ENCODE results near the gene SCN7A.
"Not testable (repeated sequence)": the region's sequence is repeated elsewhere in the genome, so short reads cannot be mapped to it uniquely, and the experiment has no call there.

The SCN7A gene

DNA sequence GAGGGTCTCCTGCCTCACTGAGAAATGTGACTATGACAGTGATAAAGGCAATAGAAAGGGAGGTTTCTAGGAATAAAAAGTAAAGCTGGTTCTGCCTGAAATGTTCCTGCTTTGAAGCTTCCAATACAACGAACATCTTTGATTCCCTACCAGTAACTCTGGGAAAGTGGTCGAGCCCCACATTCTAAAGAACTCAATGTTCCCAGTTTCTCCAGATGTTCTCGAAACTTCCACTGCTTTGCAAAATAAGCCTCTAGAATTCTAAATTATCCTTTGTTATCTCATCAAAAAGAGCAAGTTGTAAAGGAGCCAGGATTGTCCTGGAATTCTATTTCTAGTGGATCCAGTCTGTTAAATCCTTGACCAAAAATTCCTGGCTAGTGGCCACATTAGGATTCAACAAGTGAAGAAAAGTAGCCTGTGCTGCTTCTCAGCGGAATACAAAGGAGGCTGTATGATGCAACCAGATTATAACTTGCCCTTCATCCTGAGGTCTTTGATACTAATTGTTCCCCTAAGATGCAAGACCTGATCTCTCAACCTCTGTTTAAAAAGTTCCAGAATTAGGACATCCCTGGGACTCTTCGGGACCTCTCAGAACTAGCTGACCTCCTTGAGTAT, 8.4 kb downstream of the SCN7A start:
- H3K36me3 Mint-ChIP-seq (ENCODE audit: insufficient read depth), result no peaks in the 10 kb centered on the region
- no peak for DNase-seq
- ATAC-seq (replicated peaks), result no peak
- no peaks in the 10 kb centered on the region for H3K27me3 Mint-ChIP-seq
- peaks cover 4 to 7% of the 10 kb centered on the region in 2 donors for H3K9me3 Mint-ChIP-seq
- no peak overlapping the region for H3K4me3 Mint-ChIP-seq
- no peak overlapping the region for H3K27ac Mint-ChIP-seq
- H3K4me1 Mint-ChIP-seq (ENCODE audit: low read depth in 2 of 2), result no peaks in the 10 kb centered on the region

GRCh38 chr2:166472332-166472731, 21.7 kb downstream of the SCN7A start:
- Mint-ChIP-seq H3K36me3 (ENCODE audit: insufficient read depth) (no peaks in the 10 kb centered on the region), H3K27me3 (no peaks in the 10 kb centered on the region), H3K4me1 (ENCODE audit: low read depth in 2 of 2) (no peaks in the 10 kb centered on the region), H3K4me3 (no peak overlapping the region), H3K9me3 (peaks cover 2 to 8% of the 10 kb centered on the region in 2 donors), H3K27ac (no peak overlapping the region)
- DNase-seq (no peak), ATAC-seq (replicated peaks) (no peak)

DNA sequence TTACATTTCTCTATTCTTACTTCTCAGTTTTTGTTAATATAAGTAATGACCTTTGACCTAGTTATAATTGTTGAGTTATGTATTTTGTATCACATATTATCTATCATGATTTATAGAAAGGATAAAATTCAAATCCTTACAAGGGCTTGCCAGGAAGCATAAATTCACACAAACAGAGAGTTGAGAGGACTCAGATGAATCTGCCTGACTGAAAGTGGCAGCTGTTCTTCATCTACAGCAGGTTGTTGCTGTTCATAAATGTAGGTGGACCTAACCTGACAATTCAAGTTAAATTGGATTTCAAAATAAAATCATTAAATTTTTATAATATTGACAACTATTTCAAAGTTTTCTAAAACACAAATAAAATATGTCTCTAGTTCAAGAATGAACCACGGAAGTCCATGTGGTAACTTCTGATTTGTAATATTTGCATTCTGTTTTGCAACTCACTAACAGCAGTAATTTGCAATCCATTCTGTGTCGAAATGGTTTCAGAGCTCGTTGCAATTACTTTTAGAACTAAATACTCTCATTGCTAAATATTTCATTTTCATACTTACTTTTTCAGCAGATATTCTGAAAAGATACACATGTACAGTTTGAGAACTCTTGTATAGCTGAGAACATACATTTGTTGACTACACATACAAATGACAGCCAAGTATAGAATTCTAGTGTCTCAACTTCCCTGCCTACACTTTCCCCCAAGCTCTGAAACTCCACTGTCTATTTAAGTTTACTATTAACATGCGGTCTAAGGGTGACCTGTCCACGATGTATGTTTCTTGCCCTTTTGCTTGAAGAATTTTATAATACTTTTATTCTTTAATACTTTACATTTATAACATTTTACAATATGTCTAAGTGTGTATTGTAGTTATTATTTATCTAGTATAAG, 25.7 kb downstream of the SCN7A start:
- H3K9me3 Mint-ChIP-seq, result peaks cover 0 to 2% of the 10 kb centered on the region in 2 donors
- DNase-seq (no peak), ATAC-seq (replicated peaks) (no peak)
- H3K36me3 Mint-ChIP-seq (ENCODE audit: insufficient read depth), result no peaks in the 10 kb centered on the region
- no peak overlapping the region for H3K27ac Mint-ChIP-seq
- H3K27me3 Mint-ChIP-seq, result no peaks in the 10 kb centered on the region
- H3K4me3 Mint-ChIP-seq, result no peak overlapping the region
- H3K4me1 Mint-ChIP-seq (ENCODE audit: low read depth in 2 of 2), result no peaks in the 10 kb centered on the region

GRCh38 chr2:166464187-166464586, 29.9 kb downstream of the SCN7A start:
- ATAC-seq (replicated peaks) (no peak), DNase-seq (no peak)
- no peak overlapping the region for H3K27ac Mint-ChIP-seq
- no peaks in the 10 kb centered on the region for H3K36me3 Mint-ChIP-seq (ENCODE audit: insufficient read depth)
- H3K4me3 Mint-ChIP-seq, result no peak overlapping the region
- H3K27me3 Mint-ChIP-seq, result no peaks in the 10 kb centered on the region
- no peaks in the 10 kb centered on the region for H3K4me1 Mint-ChIP-seq (ENCODE audit: low read depth in 2 of 2)
- H3K9me3 Mint-ChIP-seq, result peaks cover 1 to 14% of the 10 kb centered on the region in 2 donors

DNA sequence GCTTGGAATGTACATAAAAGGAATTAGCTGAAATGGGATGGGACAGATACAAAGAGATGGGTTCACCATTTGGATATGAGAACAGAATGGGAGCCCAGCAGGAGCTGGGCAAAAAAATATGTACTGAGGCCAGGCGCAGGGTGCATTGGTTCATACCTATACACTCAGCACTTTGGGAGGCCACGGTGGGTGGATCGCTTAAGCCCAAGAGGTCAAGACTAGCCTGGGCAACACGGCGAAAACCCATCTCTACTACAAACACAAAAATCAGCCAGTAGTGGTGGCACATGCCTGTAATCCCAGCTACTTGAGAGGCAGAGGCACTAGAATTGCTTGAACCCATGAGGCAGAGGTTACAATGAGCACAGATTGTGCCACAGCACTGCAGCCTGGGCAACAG, 30.4 kb downstream of the SCN7A start:
- no peaks in the 10 kb centered on the region for H3K36me3 Mint-ChIP-seq (ENCODE audit: insufficient read depth)
- H3K9me3 Mint-ChIP-seq, result peaks cover 1 to 14% of the 10 kb centered on the region in 2 donors
- H3K4me1 Mint-ChIP-seq (ENCODE audit: low read depth in 2 of 2), result no peaks in the 10 kb centered on the region
- H3K27me3 Mint-ChIP-seq, result no peaks in the 10 kb centered on the region
- no peak overlapping the region for H3K4me3 Mint-ChIP-seq
- H3K27ac Mint-ChIP-seq, result no peak overlapping the region
- ATAC-seq (replicated peaks), result no peak
- no peak for DNase-seq

DNA sequence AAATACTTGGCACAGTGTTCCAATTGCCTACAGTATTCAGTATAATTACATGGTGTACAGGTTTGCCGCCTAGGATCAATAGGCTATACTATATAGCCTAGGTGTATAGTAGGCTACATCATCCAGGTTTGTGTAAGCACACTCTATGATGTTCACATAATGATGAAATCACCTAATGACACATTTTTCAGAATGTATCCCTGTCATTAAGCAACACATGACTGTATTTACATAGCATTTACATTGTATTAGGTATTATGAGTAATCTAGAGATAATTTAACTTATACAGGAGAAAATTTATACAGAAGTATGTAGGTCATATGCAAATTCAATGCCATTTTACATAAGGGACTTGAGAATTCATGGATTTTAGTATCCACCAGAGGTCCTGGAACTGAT, 35.4 kb downstream of the SCN7A start:
- H3K27me3 Mint-ChIP-seq, result no peaks in the 10 kb centered on the region
- no peak for ATAC-seq (replicated peaks)
- H3K4me1 Mint-ChIP-seq (ENCODE audit: low read depth in 2 of 2), result no peaks in the 10 kb centered on the region
- peaks cover 3 to 24% of the 10 kb centered on the region in 2 donors for H3K9me3 Mint-ChIP-seq
- H3K36me3 Mint-ChIP-seq (ENCODE audit: insufficient read depth), result no peaks in the 10 kb centered on the region
- no peak for DNase-seq
- H3K27ac Mint-ChIP-seq, result no peak overlapping the region
- no peak overlapping the region for H3K4me3 Mint-ChIP-seq

DNA sequence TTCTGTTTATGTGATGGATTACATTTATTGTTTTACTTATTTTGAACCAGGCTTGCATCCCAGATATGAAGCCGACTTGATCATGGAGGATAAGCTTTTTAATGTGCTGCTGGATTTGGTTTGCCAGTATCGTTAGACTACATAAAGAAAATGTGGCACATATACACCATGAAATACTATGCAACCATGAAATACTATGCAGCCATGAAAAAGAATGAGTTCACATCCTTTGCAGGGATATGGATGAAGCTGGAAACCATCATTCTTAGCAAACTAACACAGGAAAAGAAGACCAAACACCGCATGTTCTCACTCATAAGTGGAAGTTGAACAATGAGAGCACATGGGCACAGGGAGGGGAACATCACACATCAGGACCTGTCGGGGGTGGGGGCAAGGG, 38.2 kb downstream of the SCN7A start:
- H3K4me3 Mint-ChIP-seq; H3K36me3 Mint-ChIP-seq (ENCODE audit: insufficient read depth); H3K27ac Mint-ChIP-seq; ATAC-seq (replicated peaks); DNase-seq; H3K4me1 Mint-ChIP-seq (ENCODE audit: low read depth in 2 of 2); H3K27me3 Mint-ChIP-seq: not testable (repeated sequence)
- peaks cover 2 to 10% of the 10 kb centered on the region in 2 donors for H3K9me3 Mint-ChIP-seq

GRCh38 chr2:166454006-166454595, 39.9 kb downstream of the SCN7A start:
- Mint-ChIP-seq H3K4me3 (no peak overlapping the region), H3K9me3 (peaks cover 5 to 18% of the 10 kb centered on the region in 2 donors), H3K36me3 (ENCODE audit: insufficient read depth) (no peaks in the 10 kb centered on the region), H3K27me3 (no peaks in the 10 kb centered on the region), H3K27ac (no peak overlapping the region), H3K4me1 (ENCODE audit: low read depth in 2 of 2) (no peaks in the 10 kb centered on the region)
- ATAC-seq (replicated peaks), result no peak
- DNase-seq, result no peak

DNA sequence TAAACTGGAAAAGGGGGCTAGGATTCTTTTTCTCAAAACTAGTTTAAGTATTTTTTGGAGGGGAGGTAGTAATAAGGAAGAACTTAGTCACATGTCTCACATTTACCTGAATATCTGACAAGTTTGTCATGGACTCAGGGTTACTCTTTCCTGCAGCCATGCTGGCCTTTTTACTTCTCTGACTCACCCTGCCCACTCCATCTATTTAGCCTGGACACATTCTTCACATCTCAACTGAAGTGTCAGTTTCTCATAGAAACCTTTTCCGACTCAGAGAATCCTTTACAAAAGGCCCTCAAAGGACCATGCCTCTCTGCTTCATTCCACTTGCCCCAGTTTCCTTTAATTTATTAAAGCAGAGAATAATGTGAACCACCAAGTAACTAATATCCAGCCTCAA, 42.6 kb downstream of the SCN7A start:
- no peaks in the 10 kb centered on the region for H3K36me3 Mint-ChIP-seq (ENCODE audit: insufficient read depth)
- ATAC-seq (replicated peaks) (no peak), DNase-seq (no peak)
- H3K4me1 Mint-ChIP-seq (ENCODE audit: low read depth in 2 of 2), result no peaks in the 10 kb centered on the region
- H3K27ac Mint-ChIP-seq, result no peak overlapping the region
- H3K27me3 Mint-ChIP-seq, result no peaks in the 10 kb centered on the region
- peaks cover 5 to 18% of the 10 kb centered on the region in 2 donors for H3K9me3 Mint-ChIP-seq
- no peak overlapping the region for H3K4me3 Mint-ChIP-seq

GRCh38 chr2:166449439-166449838, 44.6 kb downstream of the SCN7A start:
- Mint-ChIP-seq H3K36me3 (ENCODE audit: insufficient read depth) (no peaks in the 10 kb centered on the region), H3K27me3 (no peaks in the 10 kb centered on the region), H3K27ac (no peak overlapping the region), H3K9me3 (peaks cover 3 to 19% of the 10 kb centered on the region in 2 donors), H3K4me3 (no peak overlapping the region), H3K4me1 (ENCODE audit: low read depth in 2 of 2) (no peaks in the 10 kb centered on the region)
- DNase-seq (no peak), ATAC-seq (replicated peaks) (no peak)

- no peak for ATAC-seq (replicated peaks)
- Mint-ChIP-seq H3K36me3 (ENCODE audit: insufficient read depth) (no peaks in the 10 kb centered on the region), H3K4me3 (no peak overlapping the region), H3K4me1 (ENCODE audit: low read depth in 2 of 2) (no peaks in the 10 kb centered on the region), H3K27me3 (no peaks in the 10 kb centered on the region), H3K27ac (no peak overlapping the region), H3K9me3 (peaks cover 3 to 19% of the 10 kb centered on the region in 2 donors)
- no peak for DNase-seq
Observed at GRCh38 chr2:166448106-166448505, 45.9 kb downstream of the SCN7A start.

DNA sequence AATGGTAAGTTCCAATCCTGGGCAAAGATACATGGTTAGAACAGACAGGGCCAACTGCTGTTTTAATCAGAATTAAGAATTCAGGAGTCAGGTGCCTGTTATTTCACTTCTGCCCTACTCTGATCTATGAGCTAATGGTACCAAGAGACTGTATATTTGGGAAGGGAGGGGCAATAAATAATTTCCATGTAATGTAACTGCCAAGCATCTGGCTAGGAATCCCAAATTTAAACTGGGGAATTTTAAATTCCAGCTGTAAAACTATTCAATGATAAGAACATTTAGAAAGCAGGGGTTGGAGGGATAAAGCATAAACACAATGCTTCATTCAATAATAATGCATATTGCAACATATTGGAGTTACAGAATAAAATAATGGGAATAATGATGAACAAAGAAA, 49.7 kb downstream of the SCN7A start:
- H3K27ac Mint-ChIP-seq, result no peak overlapping the region
- no peak for DNase-seq
- H3K36me3 Mint-ChIP-seq (ENCODE audit: insufficient read depth), result no peaks in the 10 kb centered on the region
- no peaks in the 10 kb centered on the region for H3K4me1 Mint-ChIP-seq (ENCODE audit: low read depth in 2 of 2)
- no peaks in the 10 kb centered on the region for H3K27me3 Mint-ChIP-seq
- ATAC-seq (replicated peaks), result no peak
- peaks cover 0 to 11% of the 10 kb centered on the region in 2 donors for H3K9me3 Mint-ChIP-seq
- no peak overlapping the region for H3K4me3 Mint-ChIP-seq

- ATAC-seq (replicated peaks) (no peak), DNase-seq (no peak)
- H3K9me3 Mint-ChIP-seq, result peaks cover 2 to 6% of the 10 kb centered on the region in 2 donors
- no peaks in the 10 kb centered on the region for H3K27me3 Mint-ChIP-seq
- no peak overlapping the region for H3K4me3 Mint-ChIP-seq
- no peaks in the 10 kb centered on the region for H3K4me1 Mint-ChIP-seq (ENCODE audit: low read depth in 2 of 2)
- H3K27ac Mint-ChIP-seq, result no peak overlapping the region
- H3K36me3 Mint-ChIP-seq (ENCODE audit: insufficient read depth), result no peaks in the 10 kb centered on the region
Observed at GRCh38 chr2:166440313-166440712, 53.7 kb downstream of the SCN7A start.

DNA sequence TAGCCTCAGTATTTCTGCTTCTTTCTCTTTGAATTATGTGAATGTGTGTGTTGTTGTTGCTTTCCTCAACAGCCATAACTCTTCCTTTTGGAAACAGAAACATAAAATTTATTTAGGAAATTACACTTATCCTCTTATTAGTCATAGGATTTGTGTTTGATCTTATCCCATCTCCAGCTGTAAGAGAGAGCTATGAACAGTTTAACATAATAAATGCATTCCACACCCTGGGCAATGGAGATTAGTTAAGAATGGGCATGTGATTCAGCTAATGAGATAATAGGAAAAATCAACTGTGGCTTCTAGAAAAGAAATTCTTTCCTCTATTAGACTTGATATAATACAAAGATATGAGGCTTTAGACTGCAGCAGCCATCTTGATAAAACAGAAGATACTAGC, 55.0 kb downstream of the SCN7A start:
- Mint-ChIP-seq H3K36me3 (ENCODE audit: insufficient read depth) (no peaks in the 10 kb centered on the region), H3K9me3 (peaks cover 0 to 2% of the 10 kb centered on the region in 2 donors)

More for the DNA sequence above, 55.0 kb downstream of the SCN7A start:
- no peaks in the 10 kb centered on the region for H3K27me3 Mint-ChIP-seq
- H3K4me3 Mint-ChIP-seq, result no peak overlapping the region
- ATAC-seq (replicated peaks) (no peak), DNase-seq (no peak)
- no peak overlapping the region for H3K27ac Mint-ChIP-seq
- H3K4me1 Mint-ChIP-seq (ENCODE audit: low read depth in 2 of 2), result no peaks in the 10 kb centered on the region

Measured in effector memory CD8-positive, alpha-beta T cell (primary cell).